Stimulated activated CD4-positive, alpha-beta T cell treated with anti-CD3 and anti-CD28 coated beads, Interleukin-12 subunit alpha, Interleukin-12 subunit beta, amount 100 ng/mL, for 4 hours (primary cell): Measurements from ENCODE around the gene KCNH1.

Experiments used
- DNase-seq: peaks from one replicate; pipeline ENCODE4 v3.0.0-alpha.2; 2020

KCNH1 gene

GRCh38 chr1:210794445-210794844 is 339.5 kb downstream of the KCNH1 start:
- no peak for DNase-seq

DNA sequence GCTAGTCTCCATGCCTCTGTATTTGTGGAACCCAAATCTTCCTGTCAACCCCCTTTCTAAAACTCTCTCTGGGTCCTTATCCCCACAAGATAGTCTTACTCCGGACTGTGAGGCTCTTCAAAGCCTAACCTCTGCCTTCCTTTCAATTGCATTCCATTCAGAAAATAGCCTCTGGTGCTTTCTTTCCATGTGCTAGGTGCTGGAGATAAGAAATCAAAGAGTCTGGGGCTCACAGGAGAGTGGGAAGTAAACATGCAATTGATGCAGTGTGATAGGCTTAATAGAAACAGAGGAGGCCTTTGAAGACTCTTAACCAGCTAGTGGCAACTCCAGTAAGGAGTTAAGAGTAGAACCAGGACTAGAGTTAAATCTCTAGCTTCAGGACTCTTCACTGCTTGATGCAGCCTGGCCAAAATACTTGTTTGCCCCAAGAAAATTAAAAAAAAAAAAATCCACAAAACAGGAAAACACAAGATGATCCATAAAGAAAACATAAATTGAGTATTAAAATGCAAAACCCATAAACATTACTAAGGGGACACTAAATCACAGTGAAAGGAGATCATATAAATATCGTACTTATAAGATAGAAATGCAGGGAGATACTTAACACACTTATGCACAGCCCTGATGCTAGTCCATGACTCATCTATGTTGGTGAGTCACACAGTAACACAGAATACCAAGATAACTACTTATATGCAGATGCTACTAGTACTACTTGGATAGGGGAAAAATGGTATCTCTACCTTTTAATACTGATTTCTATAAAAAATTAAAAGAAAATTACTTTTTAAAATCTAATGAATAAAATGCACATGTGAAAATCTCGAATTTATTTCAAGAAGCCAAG is 341.5 kb downstream of the KCNH1 start:
- no peak for DNase-seq

- no peak for DNase-seq
Observed at GRCh38 chr1:210790196-210790595, 343.8 kb downstream of the KCNH1 start.

GRCh38 chr1:210787800-210788199 is 346.1 kb downstream of the KCNH1 start:
- no peak for DNase-seq

DNA sequence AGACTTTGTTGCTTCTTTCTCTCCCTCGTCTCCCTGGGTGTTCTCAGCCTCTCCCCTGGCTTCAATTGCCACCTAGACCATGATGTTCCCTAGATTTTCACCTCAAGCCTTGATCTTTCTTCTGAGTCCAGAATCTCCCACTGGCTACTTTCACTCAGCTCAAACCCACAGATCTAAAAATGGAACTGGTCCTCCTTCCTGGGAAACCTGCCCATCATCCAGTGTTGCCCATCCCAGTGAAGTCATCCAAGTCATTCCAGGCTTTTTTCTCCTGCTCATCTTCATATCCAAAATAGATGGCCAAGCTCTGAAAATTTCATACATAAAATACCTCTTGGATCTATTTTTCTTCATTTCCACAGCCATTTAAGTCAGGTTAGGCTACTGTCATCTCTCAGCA is 347.4 kb downstream of the KCNH1 start:
- no peak for DNase-seq

- DNase-seq = no peak
Observed at GRCh38 chr1:210783925-210784324, 350.0 kb downstream of the KCNH1 start.

DNA sequence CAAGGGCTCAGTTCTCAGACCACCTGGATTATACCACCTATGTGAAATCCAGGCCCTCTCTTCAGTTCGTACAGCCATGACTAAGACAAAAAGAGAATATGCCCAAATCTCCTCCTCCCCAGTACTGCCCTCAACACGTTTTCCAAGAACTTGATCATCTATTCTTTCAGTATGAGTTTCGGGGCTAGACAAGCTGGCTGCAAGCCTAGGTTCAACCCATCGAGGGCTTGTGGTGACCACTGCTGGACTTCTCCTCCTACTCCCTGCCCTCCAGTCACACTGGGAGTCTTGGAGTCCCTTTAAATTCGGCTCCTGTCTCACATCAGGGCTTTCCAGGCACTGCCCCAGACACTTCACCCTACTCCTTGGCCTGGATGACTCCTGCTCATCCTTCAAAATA is 352.3 kb downstream of the KCNH1 start:
- no peak for DNase-seq

DNA sequence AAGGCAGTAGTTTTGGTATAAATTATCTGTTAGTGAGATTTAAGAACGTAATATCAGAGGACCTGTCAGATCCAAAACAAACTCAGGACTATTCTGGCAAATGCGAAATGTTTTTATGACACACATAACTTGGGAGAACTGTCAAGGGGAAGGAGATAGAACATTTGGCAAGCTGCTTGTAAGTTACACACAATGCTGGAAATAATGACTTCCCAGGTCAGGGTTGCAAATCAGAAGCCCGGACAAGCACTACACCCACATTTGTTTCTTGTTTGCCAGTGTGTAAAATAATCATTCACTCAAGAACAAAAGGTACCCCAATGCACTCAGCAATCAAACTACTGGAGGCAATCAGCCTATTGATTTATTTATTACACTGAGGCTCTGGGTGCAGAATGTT is 354.7 kb downstream of the KCNH1 start:
- no peak for DNase-seq

- DNase-seq = no peak
Observed at GRCh38 chr1:210777914-210778313, 356.0 kb downstream of the KCNH1 start.

DNA sequence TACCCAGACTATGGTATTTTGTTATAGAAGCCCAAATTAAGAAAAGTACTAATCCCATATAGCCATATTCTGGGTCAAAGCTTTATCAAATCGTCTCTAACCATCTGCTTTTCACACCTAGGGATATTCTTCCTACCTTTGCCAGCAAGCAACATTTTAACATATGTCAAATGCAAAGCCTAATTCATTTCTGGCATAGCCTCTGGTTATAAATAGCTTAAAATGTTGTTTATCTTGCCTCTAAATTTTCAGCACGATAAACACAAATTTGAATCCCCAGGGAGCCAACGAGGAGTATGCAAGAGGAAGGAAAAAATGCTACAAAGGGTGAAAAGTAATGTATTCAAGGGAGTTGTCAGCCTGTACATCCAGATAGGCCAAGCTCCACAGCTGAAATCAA is 357.2 kb downstream of the KCNH1 start:
- no peak for DNase-seq

- DNase-seq = no peak
Observed at GRCh38 chr1:210775289-210775688, 358.7 kb downstream of the KCNH1 start.

DNA sequence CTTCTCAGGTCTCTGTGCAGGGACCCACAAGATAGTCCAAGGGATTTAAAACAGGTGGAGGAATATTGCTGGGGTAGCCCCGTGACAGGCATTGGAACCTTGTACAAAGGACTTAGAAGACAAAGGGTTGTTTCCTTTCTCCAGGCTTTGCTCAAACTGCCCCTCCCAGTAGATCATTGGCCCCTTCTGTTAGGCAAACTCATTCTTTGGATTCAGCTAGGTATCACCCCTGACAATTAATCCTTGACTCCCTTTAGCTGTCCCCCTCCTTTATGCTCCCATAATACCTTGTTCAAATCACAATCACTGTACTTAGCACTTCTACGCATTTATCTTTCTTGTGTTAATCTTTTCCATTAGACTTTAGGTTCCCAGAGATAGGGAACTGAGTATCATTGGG is 360.5 kb downstream of the KCNH1 start:
- DNase-seq = no peak

DNA sequence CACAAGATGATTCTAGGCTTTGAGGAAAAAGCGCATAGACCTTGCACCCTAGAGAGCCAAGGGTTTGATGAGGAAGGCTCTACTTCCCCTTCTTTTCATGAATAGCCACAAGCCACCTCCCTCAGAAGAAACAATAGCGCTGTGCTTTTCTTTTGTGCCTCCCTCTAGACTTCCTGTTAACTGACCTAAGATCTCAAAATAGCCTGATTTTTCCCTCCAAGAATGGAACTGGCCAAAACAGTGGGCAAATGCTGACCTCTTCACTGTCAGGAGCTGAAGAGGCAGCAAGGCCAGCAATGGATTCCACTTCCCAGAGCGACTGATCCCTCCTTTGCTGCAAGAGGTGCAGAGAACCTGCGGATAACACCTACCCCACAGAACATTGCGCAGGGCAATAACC is 362.8 kb downstream of the KCNH1 start:
- no peak for DNase-seq

DNA sequence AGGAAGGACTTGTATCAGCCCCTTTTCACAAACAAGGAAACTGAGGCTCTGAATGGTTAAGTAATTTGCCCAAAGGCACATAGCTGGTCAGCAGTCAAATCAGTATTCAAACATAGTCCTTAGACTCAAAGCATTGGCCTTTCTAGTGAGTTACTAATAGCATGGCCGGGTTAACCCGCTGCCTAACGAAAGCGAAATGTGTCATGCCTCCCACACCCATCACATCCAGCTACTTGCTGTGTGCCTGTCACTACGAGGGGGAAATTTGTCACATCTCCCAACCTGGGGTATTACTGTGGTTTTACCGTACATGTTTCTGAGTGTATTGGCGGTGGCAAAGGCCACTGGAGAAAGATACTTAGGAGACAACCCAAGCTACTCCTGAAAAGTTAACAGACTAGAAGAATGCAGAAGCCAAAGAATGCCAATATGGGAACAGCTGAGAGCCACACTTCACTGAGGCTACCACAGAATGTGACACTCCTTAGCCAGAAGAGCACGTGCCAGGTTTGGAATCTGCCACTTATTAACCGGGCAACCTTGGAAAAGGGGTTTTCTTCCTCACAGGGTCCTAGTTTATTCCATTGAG is 363.5 kb downstream of the KCNH1 start:
- DNase-seq = no peak

DNA sequence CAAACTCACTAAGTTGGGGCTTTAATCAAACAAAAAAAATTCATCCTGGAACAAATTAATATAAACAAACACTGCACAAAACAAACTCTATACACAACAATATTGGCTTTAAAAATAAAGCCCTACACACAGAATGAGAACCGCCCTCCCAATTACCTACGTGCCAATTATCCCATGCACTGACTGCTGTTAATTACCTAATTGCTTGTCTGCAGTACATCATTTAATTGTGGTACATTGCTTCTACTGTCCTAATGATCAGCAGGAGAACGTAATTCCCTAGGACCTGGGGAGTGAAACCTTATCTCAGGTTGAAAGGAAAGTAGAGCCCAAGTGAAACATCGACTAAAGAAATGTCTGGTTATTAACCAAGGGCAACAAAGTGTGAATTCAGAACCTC is 364.5 kb downstream of the KCNH1 start:
- no peak for DNase-seq

- no peak for DNase-seq
Observed at GRCh38 chr1:210764536-210764935, 369.4 kb downstream of the KCNH1 start.

GRCh38 chr1:210758761-210759160 is 375.2 kb downstream of the KCNH1 start:
- no peak for DNase-seq

- DNase-seq = no peak
Observed at GRCh38 chr1:210758261-210758660, 375.7 kb downstream of the KCNH1 start.

DNA sequence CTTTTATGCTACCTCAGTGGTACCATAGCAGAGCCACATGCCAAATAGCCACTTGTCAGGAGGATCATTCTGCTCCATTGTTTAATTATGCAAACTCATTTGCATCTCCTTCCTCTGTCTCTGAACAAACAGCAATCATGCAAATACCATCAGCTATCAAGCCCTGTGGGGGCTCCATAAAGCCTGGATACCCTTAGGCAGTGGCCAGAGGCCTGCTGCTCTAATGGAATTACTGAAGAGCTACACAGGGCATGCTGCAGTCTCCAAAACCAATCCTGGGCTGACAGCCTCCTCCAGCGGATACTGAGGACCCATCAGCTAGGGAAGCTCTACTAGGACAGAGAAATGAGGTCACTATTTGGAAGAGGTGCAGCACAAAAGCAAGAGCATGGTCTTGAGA is 376.3 kb downstream of the KCNH1 start:
- no peak for DNase-seq

GRCh38 chr1:210755991-210756659 is 377.8 kb downstream of the KCNH1 start:
- no peak for DNase-seq

- no peak for DNase-seq
Observed at GRCh38 chr1:210754878-210755665, 378.9 kb downstream of the KCNH1 start.

- DNase-seq = no peak
Observed at GRCh38 chr1:210751911-210752310, 382.0 kb downstream of the KCNH1 start.

DNA sequence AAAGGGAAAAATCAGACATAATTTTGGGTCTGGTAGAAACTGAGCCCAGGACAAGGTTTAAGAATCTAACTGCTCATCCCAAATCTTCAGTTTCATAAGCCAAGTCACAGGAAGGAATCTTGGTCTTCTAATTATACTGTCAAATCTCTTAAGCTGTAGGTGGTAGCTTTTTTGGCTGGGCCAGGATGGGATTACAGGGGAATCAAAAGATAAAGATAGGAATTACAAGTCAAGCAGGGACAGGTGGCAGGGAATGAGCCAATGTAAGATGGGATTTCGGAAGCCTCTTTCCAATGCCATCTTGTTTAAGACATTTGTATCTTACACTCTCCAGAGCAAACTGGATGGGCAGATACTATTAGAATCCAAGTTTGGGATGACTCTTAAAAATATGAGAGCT is 383.5 kb downstream of the KCNH1 start:
- no peak for DNase-seq
